OCI-LY1 (cell line): Measurements from ENCODE around the gene OR10G7.

ENCODE experiments used
- CTCF ChIP-seq: fragments of 200-600 bp; sonication (generic), shearing (Covaris generic); IDR thresholded peaks from 2 replicates; pipeline ENCODE4 v1.5.1; 2017; ENCODE audit warnings: mild to moderate bottlenecking, antibody characterized with exemption, low read length, moderate library complexity, mixed read lengths
- EZH2 ChIP-seq: fragments of 200-600 bp; sonication (generic), shearing (Covaris generic); IDR thresholded peaks from 2 replicates; pipeline ENCODE4 v1.8.0; 2017; ENCODE audit warnings: borderline replicate concordance, mixed run types, mild to moderate bottlenecking, antibody characterized with exemption, low read length, moderate library complexity, mixed read lengths

DNA sequence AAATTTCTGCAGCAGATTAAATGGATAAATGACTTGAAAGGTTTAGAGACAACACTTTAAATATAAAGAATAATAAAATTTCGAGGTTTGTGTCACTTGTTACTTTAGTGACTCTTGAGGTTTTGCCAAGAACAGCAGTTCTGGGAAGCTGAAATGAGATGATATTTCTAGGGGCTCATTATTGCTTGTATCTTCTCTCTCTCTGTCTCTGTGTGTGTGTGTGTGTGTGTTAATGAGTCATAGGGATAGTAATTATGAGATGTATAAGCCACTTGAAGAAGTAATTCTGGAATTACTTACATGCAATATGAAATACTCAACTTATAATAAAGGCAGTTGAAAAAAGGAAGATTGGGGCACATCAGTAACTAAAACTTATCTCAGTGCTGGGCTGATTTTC is 9.6 kb upstream of the OR10G7 start:
- TF ChIP-seq CTCF (no peak), EZH2 (no peak)
